SU-DHL-6 (cell line): ENCODE measurements around the gene CA11.

Experiments
- H2AFZ ChIP-seq: fragments of 200-600 bp; sonication (generic); 2 replicates; pipeline ENCODE4 v1.6.1; 2014; ENCODE audit warnings: low read depth, mild to moderate bottlenecking, moderate library complexity, mixed read lengths, antibody characterized with exemption, low read length; ENCODE audit not compliant: severe bottlenecking
- H3F3A ChIP-seq: fragments of 200-600 bp; shearing (Covaris generic); 2 replicates; pipeline ENCODE4 v1.6.0; 2016; ENCODE audit warnings: antibody characterized with exemption, mild to moderate bottlenecking; ENCODE audit not compliant: insufficient read depth
- H3K27ac ChIP-seq: fragments of 200-600 bp; sonication (generic); 2 replicates; pipeline ENCODE4 v1.5.1; 2016; ENCODE audit warnings: low read depth, mild to moderate bottlenecking, low read length, moderate library complexity, mixed read lengths
- H3K27me3 ChIP-seq: fragments of 200-600 bp; sonication (generic), shearing (Covaris generic); 2 replicates; pipeline ENCODE4 v1.6.0; 2014; ENCODE audit warnings: mild to moderate bottlenecking, low read length
- H3K36me3 ChIP-seq: fragments of 200-600 bp; sonication (generic); 2 replicates; pipeline ENCODE4 v1.6.1; 2014; ENCODE audit warnings: mild to moderate bottlenecking, low read length, mixed read lengths
- H3K4me2 ChIP-seq: fragments of 300-600, 200-600 bp; shearing (Covaris generic), sonication (generic); 2 replicates; pipeline ENCODE4 v1.6.0; 2014; ENCODE audit warnings: low read length, low read depth, mild to moderate bottlenecking; ENCODE audit not compliant: poor library complexity, severe bottlenecking
- H3K4me3 ChIP-seq: fragments of 200-600 bp; sonication (generic); 2 replicates; pipeline ENCODE4 v1.5.1; 2014; ENCODE audit warnings: antibody characterized with exemption, low read length, mild to moderate bottlenecking, mixed read lengths; ENCODE audit not compliant: insufficient read depth, poor library complexity, severe bottlenecking
- H3K79me2 ChIP-seq: fragments of 200-600 bp; sonication (generic); 2 replicates; pipeline ENCODE4 v1.6.1; 2014; ENCODE audit warnings: mild to moderate bottlenecking, low read length, moderate library complexity; ENCODE audit not compliant: insufficient read depth
- H3K9ac ChIP-seq: fragments of 200-600 bp; sonication (generic); 2 replicates; pipeline ENCODE4 v1.7.0; 2014; ENCODE audit warnings: mild to moderate bottlenecking, low read length
- H3K9me2 ChIP-seq: fragments of 200-600 bp; sonication (generic); replicated peaks from 2 replicates; pipeline ENCODE4 v1.6.1; 2014; ENCODE audit warnings: low read length; ENCODE audit not compliant: insufficient read depth
- H3K9me3 ChIP-seq: fragments of 200-600 bp; sonication (generic); 2 replicates; pipeline ENCODE4 v1.6.1; 2014; ENCODE audit warnings: low read length, mixed read lengths; ENCODE audit not compliant: insufficient read depth
- H4K20me1 ChIP-seq: fragments of 200-600 bp; sonication (generic); 2 replicates; pipeline ENCODE4 v1.6.1; 2014; ENCODE audit warnings: low read depth, mild to moderate bottlenecking, antibody characterized with exemption, low read length, moderate library complexity, mixed read lengths
- CTCF ChIP-seq: fragments of 200-600 bp; sonication (generic); IDR thresholded peaks from one replicate; pipeline ENCODE4 v1.5.1; 2017; ENCODE audit warnings: antibody characterized with exemption, mild to moderate bottlenecking, low read length, moderate library complexity; ENCODE audit not compliant: insufficient read depth, poor library complexity, severe bottlenecking
- EZH2phosphoT487 ChIP-seq: fragments of 200-600 bp; sonication (generic), shearing (Covaris generic); conservative IDR thresholded peaks from 2 replicates; pipeline ENCODE4 v1.6.1; 2018; ENCODE audit warnings: mild to moderate bottlenecking, antibody characterized with exemption, low read length, moderate library complexity, mixed read lengths

CA11 gene

DNA sequence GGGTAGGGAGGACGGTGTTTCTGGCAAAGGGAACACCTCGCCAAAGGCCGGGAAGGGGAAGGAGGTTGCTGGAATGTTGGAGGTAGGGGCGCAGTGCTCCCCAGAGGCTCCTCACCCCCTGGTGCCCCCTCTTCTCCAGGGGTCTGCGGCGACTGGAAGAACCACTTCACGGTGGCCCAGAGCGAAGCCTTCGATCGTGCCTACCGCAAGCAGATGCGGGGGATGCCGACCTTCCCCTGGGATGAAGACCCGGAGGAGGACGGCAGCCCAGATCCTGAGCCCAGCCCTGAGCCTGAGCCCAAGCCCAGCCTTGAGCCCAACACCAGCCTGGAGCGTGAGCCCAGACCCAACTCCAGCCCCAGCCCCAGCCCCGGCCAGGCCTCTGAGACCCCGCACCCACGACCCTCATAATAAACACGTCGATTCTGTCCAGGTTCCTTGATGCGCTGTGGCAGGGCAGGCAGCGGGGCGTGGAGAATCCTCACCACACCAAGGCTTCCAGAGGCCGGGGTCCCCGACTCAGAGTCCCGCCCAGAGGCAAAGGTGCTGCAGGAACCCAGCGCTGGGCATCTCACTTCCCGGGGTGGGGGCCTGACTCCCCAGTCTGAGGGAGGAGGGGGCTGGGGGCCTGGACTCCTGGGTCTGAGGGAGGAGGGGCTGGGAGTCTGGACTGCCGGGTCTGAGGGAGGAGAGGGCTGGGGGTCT lies 46.8 kb downstream of the CA11 start:
- Histone ChIP-seq H3F3A (no peaks in the 10 kb centered on the region), H3K9ac (no peak overlapping the region), H3K27me3 (no peaks in the 10 kb centered on the region), H3K4me2 (no peak overlapping the region), H3K9me2 (no peaks in the 10 kb centered on the region), H3K27ac (no peak overlapping the region), H4K20me1 (no peaks in the 10 kb centered on the region), H3K4me3 (no peak overlapping the region), H3K79me2 (no peaks in the 10 kb centered on the region), H3K36me3 (no peaks in the 10 kb centered on the region), H3K9me3 (no peaks in the 10 kb centered on the region), H2AFZ (no peak overlapping the region)
- no peak for TF ChIP-seq CTCF
- no peak for TF ChIP-seq EZH2phosphoT487

DNA sequence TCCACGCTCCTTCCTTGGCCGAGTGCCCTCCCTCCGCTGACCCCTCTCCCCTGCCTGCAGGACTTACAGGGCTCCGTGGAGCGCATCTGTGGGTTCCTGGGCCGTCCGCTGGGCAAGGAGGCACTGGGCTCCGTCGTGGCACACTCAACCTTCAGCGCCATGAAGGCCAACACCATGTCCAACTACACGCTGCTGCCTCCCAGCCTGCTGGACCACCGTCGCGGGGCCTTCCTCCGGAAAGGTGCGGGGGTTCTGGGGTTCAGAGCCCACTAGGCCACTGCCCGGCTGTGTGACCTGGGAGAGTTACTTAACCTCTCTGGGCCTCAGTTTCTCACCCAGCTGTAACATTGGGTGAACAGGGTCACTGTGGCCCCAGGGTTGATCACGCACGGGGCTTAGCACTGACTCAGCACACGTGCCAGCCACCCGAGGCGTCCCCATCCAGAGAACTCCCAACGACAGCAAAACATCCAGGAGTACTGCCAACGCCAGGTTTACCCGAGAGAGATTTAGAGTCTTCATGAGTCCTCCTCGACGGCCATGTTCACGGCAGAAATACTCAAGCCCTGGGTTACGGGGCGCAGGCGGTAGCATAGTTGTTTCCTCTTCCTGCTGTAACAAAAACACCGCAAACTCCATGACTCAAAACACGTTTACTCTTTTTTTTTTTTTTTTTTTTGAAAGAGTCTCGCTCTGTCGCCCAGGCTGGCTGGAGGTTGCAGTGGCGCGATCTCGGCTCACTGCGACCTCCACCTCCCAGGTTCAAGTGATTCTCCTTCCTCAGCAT lies 49.1 kb downstream of the CA11 start:
- Histone ChIP-seq H3K9ac (no peak overlapping the region), H3K27me3 (no peaks in the 10 kb centered on the region), H3K9me3 (no peaks in the 10 kb centered on the region), H3K4me3 (no peak overlapping the region), H3K4me2 (no peak overlapping the region), H3F3A (no peaks in the 10 kb centered on the region), H4K20me1 (no peaks in the 10 kb centered on the region), H3K79me2 (no peaks in the 10 kb centered on the region), H3K27ac (no peak overlapping the region), H3K9me2 (no peaks in the 10 kb centered on the region), H2AFZ (no peak overlapping the region), H3K36me3 (no peaks in the 10 kb centered on the region)
- TF ChIP-seq CTCF (no peak), EZH2phosphoT487 (no peak)

DNA sequence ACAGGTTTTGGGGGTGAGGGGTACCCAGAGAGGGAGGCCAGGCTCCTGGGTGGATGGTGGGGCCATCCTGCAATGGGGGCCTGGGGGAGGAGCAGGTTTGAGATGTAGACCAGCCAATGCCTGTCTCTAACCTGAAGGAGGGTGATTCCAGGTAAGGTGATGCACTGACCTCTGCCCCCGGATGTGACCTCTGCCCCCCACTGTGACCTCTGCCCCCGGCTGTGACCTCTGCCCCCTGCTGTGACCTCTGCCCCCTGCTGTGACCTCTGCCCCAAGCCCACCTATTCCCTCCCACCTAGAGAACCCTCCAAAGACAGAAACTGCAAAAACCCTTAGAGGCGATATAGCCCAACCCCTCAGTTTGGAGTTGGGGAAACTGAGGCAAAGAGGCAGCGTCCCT lies 49.8 kb downstream of the CA11 start:
- no peaks in the 10 kb centered on the region for H3F3A ChIP-seq
- no peaks in the 10 kb centered on the region for H3K79me2 ChIP-seq
- no peaks in the 10 kb centered on the region for H3K36me3 ChIP-seq
- H3K4me3 ChIP-seq = no peak overlapping the region
- H2AFZ ChIP-seq = no peak overlapping the region
- no peaks in the 10 kb centered on the region for H4K20me1 ChIP-seq
- H3K27ac ChIP-seq = no peak overlapping the region
- H3K9me3 ChIP-seq = no peaks in the 10 kb centered on the region
- H3K27me3 ChIP-seq = no peaks in the 10 kb centered on the region
- H3K9me2 ChIP-seq = no peaks in the 10 kb centered on the region
- TF ChIP-seq CTCF (no peak), EZH2phosphoT487 (no peak)
- no peak overlapping the region for H3K4me2 ChIP-seq
- H3K9ac ChIP-seq = no peak overlapping the region
